ENCODE measurements around the gene PNRC1. TPM values are rescaled to one million over a fixed set of nuclear protein-coding genes. Genes with fewer than 3 reads are reported as not detected.

Gene PNRC1
- total RNA-seq, 2 donors from 2014 or later = 38.2 to 102 TPM

DNA sequence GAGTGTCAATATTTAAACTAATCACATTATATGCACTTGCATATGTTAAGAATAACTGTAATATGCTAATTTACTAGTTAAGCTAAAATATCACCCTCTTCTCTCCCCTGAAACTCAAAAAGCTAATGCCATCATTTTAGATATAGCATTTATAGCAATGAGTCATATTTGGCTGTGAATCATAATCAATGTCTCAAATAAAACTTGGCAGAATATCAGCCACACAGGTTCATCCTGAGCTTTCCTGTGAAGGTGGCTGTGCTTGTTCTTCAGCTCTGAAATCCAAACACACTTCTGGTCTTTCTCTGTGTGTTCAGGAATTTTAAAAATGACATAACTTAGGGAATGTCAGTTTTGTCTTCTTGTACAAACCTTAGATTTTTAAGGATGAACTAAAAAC is 12.8 kb upstream of the PNRC1 start:
- Mint-ChIP-seq H3K27ac (no peak overlapping the region), H3K9me3 (no peaks in the 10 kb centered on the region), H3K4me3 (no peak overlapping the region), H3K4me1 (ENCODE audit: low read depth in 2 of 2) (no peaks in the 10 kb centered on the region), H3K36me3 (no peaks in the 10 kb centered on the region), H3K27me3 (peaks cover 3 to 11% of the 10 kb centered on the region in 2 donors)
- no peak for ATAC-seq
- DNase-seq (ENCODE audit: low spot score) = no peak

DNA sequence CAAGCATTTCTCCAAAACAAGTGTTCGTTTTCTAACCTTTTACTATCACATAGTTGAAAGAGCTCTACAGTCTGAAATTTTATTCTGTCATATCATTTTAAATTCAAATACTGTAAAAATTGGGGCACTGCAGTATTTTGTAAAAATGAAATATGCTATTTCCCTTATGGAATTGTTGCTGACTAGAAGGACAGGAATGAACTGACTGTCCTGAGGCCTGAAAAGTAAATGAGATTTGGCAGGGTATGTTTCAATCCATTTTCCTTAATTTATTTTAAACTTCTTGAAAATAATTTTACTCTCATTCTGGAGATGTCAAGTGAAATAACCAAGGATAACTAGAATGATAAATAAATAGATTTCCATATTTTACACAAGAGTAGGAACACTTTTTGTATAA is 11.9 kb upstream of the PNRC1 start:
- Mint-ChIP-seq H3K9me3 (no peaks in the 10 kb centered on the region), H3K36me3 (no peaks in the 10 kb centered on the region), H3K4me1 (ENCODE audit: low read depth in 2 of 2) (no peaks in the 10 kb centered on the region), H3K4me3 (no peak overlapping the region), H3K27me3 (peaks cover 3 to 11% of the 10 kb centered on the region in 2 donors), H3K27ac (no peak overlapping the region)
- DNase-seq (ENCODE audit: low spot score) (no peak), ATAC-seq (no peak)

DNA sequence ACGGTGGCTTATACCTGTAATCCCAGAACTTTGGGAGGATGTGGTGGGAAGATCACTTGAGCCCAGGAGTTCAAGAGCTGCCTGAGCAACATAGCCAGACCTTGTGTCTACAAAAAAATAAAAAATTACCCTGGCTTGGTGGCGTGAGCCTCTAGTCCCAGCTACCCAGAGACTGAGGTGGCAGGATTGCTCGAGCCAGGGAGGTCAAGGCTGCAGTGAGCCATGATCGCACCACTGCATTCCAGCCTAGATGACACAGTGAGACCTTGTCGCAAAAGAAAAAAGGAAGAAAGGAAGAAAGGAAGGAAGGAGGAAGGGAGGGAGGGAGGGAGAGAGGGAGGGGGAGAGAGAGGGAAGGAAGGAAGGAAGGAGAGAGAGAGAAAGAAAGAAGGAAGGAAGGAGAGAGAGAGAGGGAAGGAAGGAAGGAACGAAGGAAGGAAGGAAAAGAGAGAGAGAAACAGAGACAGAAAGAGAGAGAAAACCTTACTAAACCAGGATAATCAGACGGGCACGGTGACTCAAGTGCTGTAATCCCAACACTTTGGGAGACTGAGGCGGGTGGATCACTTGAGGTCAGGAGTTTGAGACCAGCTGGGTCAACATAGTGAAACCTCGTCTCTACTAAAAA is 10.9 kb upstream of the PNRC1 start:
- H3K27me3 Mint-ChIP-seq = peaks cover 3 to 11% of the 10 kb centered on the region in 2 donors
- H3K4me1 Mint-ChIP-seq (ENCODE audit: low read depth in 2 of 2) = no peaks in the 10 kb centered on the region
- ATAC-seq = no peak
- H3K36me3 Mint-ChIP-seq = no peaks in the 10 kb centered on the region
- H3K4me3 Mint-ChIP-seq = no peak overlapping the region
- H3K27ac Mint-ChIP-seq = no peak overlapping the region
- DNase-seq (ENCODE audit: low spot score) = no peak
- H3K9me3 Mint-ChIP-seq = no peaks in the 10 kb centered on the region

DNA sequence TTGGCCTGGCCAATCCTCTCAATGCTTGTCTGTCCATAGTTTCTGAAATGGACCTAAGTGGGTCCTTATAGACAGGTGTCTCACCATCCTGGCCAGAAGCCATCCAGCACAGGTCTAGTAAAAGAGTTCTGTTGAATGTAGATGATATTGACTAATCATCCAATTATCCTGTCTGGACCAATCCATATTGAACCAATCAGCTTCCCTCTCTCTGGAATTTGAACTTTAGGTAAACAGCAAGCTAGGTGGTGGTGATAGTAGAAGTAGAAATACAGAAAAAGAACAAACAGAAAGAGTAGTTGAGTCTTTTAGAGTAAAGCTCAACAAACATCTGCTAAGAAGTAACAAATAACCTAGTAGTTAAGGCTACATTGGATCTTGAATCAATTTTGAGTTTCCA is 9.5 kb upstream of the PNRC1 start:
- Mint-ChIP-seq H3K27me3 (peaks cover 3 to 11% of the 10 kb centered on the region in 2 donors), H3K36me3 (no peaks in the 10 kb centered on the region), H3K4me1 (ENCODE audit: low read depth in 2 of 2) (no peaks in the 10 kb centered on the region), H3K27ac (no peak overlapping the region), H3K4me3 (no peak overlapping the region), H3K9me3 (no peaks in the 10 kb centered on the region)
- DNase-seq (ENCODE audit: low spot score) = no peak
- no peak for ATAC-seq

DNA sequence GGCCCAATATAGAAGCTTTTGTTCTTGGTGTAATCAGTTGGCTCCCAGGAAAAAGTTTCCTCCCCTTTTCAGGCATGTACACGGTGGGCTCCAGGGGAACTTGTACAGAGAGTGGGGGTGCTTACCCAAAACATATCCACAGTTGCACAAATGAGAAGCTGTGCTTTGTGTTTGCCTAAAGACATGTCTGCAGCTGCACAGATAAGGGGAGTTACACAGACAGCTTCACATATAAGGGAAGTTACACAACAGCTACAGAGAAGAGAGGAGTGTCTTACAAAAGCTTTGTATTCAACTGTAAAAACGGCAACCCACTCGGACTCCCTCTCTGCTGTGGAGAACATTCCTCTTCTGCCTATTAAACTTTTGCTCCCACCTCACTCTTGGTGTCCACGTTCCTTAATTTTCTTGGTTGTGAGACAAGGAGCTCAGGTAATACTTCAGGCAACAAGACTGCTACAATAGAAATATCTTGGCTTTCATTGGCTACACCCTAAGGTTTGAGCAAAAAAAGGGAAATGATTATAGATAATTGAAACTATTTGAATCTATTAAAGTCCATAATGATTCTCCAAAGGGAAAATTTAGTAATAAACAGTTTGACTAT is 7.4 kb upstream of the PNRC1 start:
- DNase-seq (ENCODE audit: low spot score) = no peak
- no peak overlapping the region for H3K27ac Mint-ChIP-seq

DNA sequence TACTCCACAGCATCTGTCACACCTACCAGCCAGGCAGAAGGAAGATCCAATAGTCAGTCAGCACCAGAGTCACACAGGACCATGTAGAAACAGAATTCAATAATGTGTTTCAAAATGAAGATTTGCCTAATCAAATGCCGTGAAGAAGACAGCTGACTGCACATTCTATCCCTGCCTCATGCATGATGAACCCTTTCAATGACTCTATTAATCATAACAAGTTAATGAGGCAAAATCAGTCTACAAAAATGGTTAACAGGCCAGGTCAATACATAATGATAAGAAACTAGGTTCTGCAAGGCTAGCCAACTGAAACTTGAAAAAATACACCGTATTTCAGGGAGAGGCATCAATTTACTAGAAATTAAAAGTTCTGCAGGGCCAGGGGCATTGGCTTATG is 6.7 kb upstream of the PNRC1 start:
- H3K27me3 Mint-ChIP-seq = peaks cover 0 to 5% of the 10 kb centered on the region in 2 donors
- H3K4me3 Mint-ChIP-seq = no peak overlapping the region
- peaks cover 2% of the 10 kb centered on the region in 2 donors for H3K4me1 Mint-ChIP-seq (ENCODE audit: low read depth in 2 of 2)
- DNase-seq (ENCODE audit: low spot score) (no peak), ATAC-seq (no peak)
- no peak overlapping the region for H3K27ac Mint-ChIP-seq
- H3K9me3 Mint-ChIP-seq = no peaks in the 10 kb centered on the region
- H3K36me3 Mint-ChIP-seq = no peaks in the 10 kb centered on the region

More for the DNA sequence above, 7.4 kb upstream of the PNRC1 start:
- peak in 1 of 2 donors; percentile 11 for ATAC-seq
- Mint-ChIP-seq H3K36me3 (no peaks in the 10 kb centered on the region), H3K4me1 (ENCODE audit: low read depth in 2 of 2) (no peaks in the 10 kb centered on the region), H3K4me3 (no peak overlapping the region), H3K9me3 (no peaks in the 10 kb centered on the region), H3K27me3 (peaks cover 0 to 5% of the 10 kb centered on the region in 2 donors)

DNA sequence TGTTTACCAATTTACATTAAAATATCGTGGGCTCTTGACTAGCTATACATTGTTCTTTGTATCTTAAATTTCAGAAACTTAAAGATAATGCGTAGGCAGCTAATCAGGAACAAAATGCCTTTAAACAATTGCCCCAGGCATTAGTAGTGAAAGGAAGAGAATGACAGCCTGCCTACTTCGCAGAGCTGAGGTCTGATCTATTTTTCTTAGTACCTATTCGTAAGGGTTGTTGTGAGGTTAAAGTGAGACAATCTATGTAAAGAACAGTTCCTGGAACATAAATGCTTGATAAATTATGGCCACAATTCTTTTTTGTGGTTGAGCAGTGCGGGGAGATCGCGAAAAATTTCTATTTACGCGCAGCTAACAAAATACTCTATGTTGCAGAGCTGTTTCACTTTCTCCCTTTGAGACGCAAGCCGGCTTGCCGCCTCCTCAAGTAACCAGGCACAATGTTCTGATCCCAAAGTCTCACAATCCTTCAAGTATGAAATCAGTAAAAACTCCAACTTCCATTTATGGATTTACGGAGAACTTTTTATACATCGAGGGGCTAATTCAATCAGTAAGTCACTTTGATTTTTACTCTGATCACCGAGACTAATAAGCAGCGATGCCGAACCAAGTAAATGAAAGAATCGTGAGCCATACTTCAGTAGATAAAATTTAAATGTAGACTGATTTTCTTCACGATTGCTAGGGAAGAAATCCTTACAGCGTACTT is 878 bp upstream of the PNRC1 start:
- H3K4me3 Mint-ChIP-seq = peak overlapping the region; percentile 94
- DNase-seq (ENCODE audit: low spot score) = peak; percentile 75
- no peaks in the 10 kb centered on the region for H3K9me3 Mint-ChIP-seq
- H3K27ac Mint-ChIP-seq = peak overlapping the region; percentile 87 to 97
- ATAC-seq = peak; percentile 15 to 26
- H3K27me3 Mint-ChIP-seq = no peaks in the 10 kb centered on the region
- H3K4me1 Mint-ChIP-seq (ENCODE audit: low read depth in 2 of 2) = peaks cover 22 to 38% of the 10 kb centered on the region in 2 donors
- H3K36me3 Mint-ChIP-seq = peaks cover 16% of the 10 kb centered on the region

DNA sequence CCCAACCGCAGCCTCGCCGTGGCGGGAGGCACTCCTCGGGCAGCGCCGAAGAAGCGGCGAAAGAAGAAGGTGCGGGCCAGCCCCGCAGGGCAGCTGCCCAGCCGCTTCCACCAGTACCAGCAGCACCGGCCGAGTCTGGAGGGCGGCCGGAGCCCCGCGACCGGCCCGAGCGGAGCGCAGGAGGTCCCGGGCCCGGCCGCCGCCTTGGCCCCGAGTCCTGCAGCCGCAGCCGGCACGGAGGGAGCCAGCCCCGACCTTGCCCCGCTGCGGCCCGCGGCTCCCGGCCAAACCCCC is 525 bp downstream of the PNRC1 start:
- Mint-ChIP-seq H3K4me1 (ENCODE audit: low read depth in 2 of 2) (peaks cover 25 to 47% of the 10 kb centered on the region in 2 donors), H3K27me3 (no peaks in the 10 kb centered on the region), H3K9me3 (no peaks in the 10 kb centered on the region), H3K4me3 (peak overlapping the region; percentile 96), H3K36me3 (peaks cover 25% of the 10 kb centered on the region), H3K27ac (peak overlapping the region; percentile 95 to 97)
- ATAC-seq = no peak
- DNase-seq (ENCODE audit: low spot score) = no peak

DNA sequence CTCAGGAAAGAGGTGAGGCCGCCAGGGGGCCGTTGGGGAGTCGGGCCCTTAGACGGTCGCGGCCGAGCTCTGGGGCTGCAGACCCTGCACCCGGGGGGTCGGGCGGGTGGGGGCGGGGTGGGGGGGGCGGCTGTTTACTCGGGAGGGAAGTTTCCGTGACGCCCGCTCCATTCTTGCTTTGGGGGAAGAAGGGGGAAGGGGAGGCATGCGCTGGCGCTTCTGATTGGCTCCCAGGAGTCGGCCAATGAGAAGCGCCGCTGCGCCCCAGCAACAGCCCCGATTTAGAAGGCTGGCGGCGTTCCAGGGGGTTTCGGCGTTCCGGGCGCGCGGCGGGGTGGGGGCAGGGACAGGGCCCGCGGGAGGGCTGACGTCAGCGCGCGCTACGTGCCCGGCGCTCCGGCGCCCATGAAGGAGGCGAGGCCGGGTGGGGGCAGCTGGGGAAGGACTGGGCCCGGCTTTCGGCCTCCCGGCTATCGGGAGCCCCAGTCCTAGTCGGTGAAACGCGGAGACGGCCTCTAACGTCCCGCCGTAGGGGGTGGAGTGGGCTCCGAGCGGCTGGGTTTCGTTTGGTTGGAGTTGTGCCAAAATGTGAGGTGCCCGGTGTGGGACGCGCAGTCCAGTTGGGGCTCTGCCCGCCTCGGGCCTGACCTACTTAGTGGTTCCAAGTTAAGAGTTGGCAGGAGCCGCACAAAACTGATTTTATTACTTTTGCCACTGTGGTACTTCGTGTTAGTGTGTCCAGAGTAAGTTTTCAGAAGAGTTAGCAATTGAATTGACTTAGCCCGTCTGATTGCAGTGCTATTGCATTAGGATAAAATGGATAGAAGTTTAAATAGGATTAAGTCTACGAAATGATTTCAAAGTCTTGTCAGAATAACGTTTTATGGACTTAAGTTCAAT is 1.1 kb downstream of the PNRC1 start:
- Mint-ChIP-seq H3K36me3 (peaks cover 25% of the 10 kb centered on the region), H3K4me1 (ENCODE audit: low read depth in 2 of 2) (peaks cover 28 to 50% of the 10 kb centered on the region in 2 donors), H3K4me3 (peak overlapping the region; percentile 96), H3K9me3 (no peaks in the 10 kb centered on the region), H3K27ac (peak overlapping the region; percentile 95 to 97), H3K27me3 (no peaks in the 10 kb centered on the region)
- ATAC-seq (peak; percentile 83 to 85), DNase-seq (ENCODE audit: low spot score) (peak; percentile 98)

DNA sequence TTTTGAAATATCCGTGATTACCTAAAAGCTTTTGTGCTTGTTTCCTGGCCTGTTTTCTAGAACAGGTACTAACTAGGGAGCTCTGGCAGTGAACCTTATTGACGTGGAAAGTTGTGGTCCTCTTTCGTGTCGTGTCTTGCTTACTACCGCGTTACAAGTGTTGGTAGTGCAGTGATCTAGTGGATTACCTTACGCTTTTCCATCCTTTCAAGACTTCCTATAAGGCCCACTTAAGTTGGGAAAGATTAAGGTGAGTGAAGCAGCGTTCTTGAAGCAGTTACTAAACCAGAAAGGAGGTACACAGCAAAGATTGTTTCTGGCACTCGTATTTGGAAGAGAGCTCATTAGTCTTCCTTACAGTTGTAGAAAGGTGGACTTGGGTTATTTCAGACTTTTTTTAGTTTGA is 1.9 kb downstream of the PNRC1 start:
- Mint-ChIP-seq H3K4me1 (ENCODE audit: low read depth in 2 of 2) (peaks cover 33 to 55% of the 10 kb centered on the region in 2 donors), H3K27ac (peak overlapping the region; percentile 95 to 97)
- ATAC-seq = no peak

DNA sequence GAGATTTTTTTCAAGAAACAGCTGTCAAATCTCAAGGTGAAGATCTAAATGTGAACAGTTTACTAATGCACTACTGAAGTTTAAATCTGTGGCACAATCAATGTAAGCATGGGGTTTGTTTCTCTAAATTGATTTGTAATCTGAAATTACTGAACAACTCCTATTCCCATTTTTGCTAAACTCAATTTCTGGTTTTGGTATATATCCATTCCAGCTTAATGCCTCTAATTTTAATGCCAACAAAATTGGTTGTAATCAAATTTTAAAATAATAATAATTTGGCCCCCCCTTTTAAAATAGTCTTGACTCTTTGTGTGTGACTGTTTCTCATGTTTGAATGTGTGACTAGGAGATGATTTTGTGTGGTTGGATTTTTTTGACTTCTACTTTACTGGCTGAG is 4.0 kb downstream of the PNRC1 start:
- Mint-ChIP-seq H3K4me3 (peak overlapping the region; percentile 96), H3K27me3 (no peaks in the 10 kb centered on the region), H3K4me1 (ENCODE audit: low read depth in 2 of 2) (peaks cover 35 to 61% of the 10 kb centered on the region in 2 donors), H3K27ac (peak overlapping the region; percentile 95 to 97), H3K36me3 (peaks cover 25% of the 10 kb centered on the region), H3K9me3 (no peaks in the 10 kb centered on the region)
- ATAC-seq (no peak), DNase-seq (ENCODE audit: low spot score) (no peak)

More for the DNA sequence above, 1.9 kb downstream of the PNRC1 start:
- no peaks in the 10 kb centered on the region for H3K9me3 Mint-ChIP-seq
- peaks cover 25% of the 10 kb centered on the region for H3K36me3 Mint-ChIP-seq
- H3K27me3 Mint-ChIP-seq = no peaks in the 10 kb centered on the region
- H3K4me3 Mint-ChIP-seq = peak overlapping the region; percentile 96
- DNase-seq (ENCODE audit: low spot score) = no peak

DNA sequence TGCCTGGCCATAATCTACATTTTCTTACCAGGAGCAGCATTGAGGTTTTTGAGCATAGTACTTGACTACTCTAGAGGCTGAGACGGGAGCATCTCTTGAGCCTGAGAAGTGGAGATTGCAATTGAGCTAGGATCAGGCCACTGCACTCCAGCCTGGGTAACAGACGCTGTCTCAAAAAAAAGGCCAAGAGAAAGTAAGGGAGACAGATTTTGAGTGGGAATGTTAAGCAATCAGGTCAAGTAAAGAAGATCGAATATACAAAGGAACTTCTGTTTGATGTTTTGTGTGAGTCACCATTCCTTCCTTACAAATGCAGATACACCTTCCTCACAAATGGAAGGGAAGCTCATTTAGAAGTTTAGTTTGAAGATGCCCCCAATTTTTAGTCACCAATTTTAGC is 4.4 kb downstream of the PNRC1 start:
- Mint-ChIP-seq H3K4me3 (peak overlapping the region; percentile 96), H3K9me3 (no peaks in the 10 kb centered on the region), H3K27ac (peak overlapping the region; percentile 95 to 97), H3K27me3 (no peaks in the 10 kb centered on the region), H3K36me3 (peaks cover 25% of the 10 kb centered on the region), H3K4me1 (ENCODE audit: low read depth in 2 of 2) (peaks cover 37 to 61% of the 10 kb centered on the region in 2 donors)
- no peak for DNase-seq (ENCODE audit: low spot score)
- no peak for ATAC-seq

DNA sequence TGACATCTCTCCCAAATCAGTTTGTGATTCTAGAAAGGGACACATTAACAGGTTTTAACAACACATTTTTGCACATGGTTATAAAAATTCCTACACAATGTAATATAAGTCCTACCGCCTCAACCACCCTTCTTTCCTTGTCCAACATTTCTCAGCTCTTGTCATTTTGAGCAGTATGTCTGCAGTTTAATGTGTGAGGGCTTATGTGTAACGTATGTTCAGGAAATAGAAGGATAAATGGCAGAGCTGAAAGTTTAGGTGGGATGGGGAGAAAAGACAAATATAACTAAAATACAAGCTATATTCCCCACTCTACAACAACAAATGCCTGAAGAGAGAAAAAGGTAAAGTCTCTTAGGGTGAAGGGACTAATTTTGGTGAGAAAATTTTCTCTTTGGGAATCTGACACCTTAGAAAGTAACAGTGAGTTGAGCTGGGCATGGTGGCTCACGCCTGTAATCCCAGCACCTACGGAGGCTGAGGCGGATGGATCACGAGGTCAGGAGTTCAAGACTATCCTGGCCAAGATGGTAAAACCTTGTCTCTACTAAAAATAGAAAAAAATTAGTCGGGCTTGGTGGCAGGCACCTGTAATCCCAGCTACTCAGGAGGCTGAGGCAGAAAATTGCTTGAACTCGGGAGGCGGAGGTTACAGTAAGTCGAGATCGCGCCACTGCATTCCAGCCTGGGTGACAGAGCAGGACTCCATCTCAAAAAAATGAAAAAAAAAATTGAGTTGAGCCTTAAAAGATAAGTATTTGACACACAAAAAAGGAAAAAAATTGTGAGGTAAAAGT is 5.1 kb downstream of the PNRC1 start:
- H3K9me3 Mint-ChIP-seq = no peaks in the 10 kb centered on the region
- ATAC-seq (no peak), DNase-seq (ENCODE audit: low spot score) (no peak)
- peaks cover 39 to 67% of the 10 kb centered on the region in 2 donors for H3K4me1 Mint-ChIP-seq (ENCODE audit: low read depth in 2 of 2)
- no peak overlapping the region for H3K4me3 Mint-ChIP-seq
- H3K27ac Mint-ChIP-seq = peak overlapping the region; percentile 95 to 97
- H3K27me3 Mint-ChIP-seq = no peaks in the 10 kb centered on the region
- H3K36me3 Mint-ChIP-seq = peaks cover 25% of the 10 kb centered on the region
